SK-N-MC (cell line): Measurements from ENCODE around the gene PAMR1.

Source experiments
- EZH2 ChIP-seq: fragments of 200-600 bp; sonication (generic); IDR thresholded peaks from one replicate; pipeline ENCODE4 v1.6.1; 2017; ENCODE audit warnings: antibody characterized with exemption
- POLR2AphosphoS5 ChIP-seq: IDR thresholded peaks from 2 replicates; pipeline ENCODE4 v1.6.1; 2012; ENCODE audit warnings: mild to moderate bottlenecking, low read depth, low read length, borderline replicate concordance

DNA sequence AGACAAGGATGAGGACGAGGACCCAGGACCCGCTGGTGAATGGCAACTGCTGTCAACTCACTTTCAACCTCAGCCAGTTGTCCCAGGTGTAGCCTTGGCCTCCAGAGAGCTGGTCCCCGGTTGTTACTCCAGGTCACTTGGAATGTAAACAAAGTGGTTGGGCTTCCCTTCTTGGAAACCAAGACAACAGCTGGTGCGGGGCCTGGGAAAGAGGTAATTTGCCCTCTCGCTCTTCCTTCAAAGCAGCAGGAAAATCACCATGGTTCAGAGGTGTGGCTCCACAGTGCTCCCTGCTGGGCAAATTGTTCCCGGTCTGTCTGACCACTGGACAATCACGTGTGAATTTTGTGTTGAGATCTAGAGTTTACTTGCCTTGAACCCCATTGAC is 121.0 kb downstream of the PAMR1 start:
- TF ChIP-seq POLR2AphosphoS5: no peak
- TF ChIP-seq EZH2: no peak
